HL-60 (cell line): ENCODE results near the gene SLC5A2.

ENCODE experiments used
- DNase-seq, 2 experiments: peaks; one replicate each; pipeline ENCODE4 v3.0.0-alpha.2; 2010 to 2020; ENCODE audit warnings: low read depth in 1 of 2, low spot score in 1 of 2
- H3K27ac ChIP-seq: fragments of 250-450 bp; sonication (Bioruptor Pico); replicated peaks from 2 replicates; pipeline ENCODE4 v1.5.1; 2020; ENCODE audit warnings: mild to moderate bottlenecking, moderate library complexity
- H3K27me3 ChIP-seq: fragments of 250-450 bp; sonication (Bioruptor Pico); 2 replicates; pipeline ENCODE4 v1.5.1; 2021; ENCODE audit warnings: mild to moderate bottlenecking, moderate library complexity; ENCODE audit not compliant: insufficient read depth, poor library complexity, severe bottlenecking
- H3K4me3 ChIP-seq: replicated peaks from 2 replicates; pipeline ENCODE4 v1.5.1; 2011; ENCODE audit warnings: mild to moderate bottlenecking, control low read depth, low read length; ENCODE audit not compliant: insufficient read depth
- GABPA ChIP-seq: IDR thresholded peaks from 2 replicates; pipeline ENCODE4 v1.6.1; 2012; ENCODE audit warnings: low read depth
- POLR2AphosphoS5 ChIP-seq: IDR thresholded peaks from 2 replicates; pipeline ENCODE4 v1.6.1; 2012; ENCODE audit warnings: low read depth
- REST ChIP-seq: IDR thresholded peaks from 2 replicates; pipeline ENCODE4 v1.6.1; 2012; ENCODE audit warnings: low read depth; ENCODE audit not compliant: insufficient replicate concordance
- SPI1 ChIP-seq: IDR thresholded peaks from 2 replicates; pipeline ENCODE4 v1.6.1; 2012; ENCODE audit warnings: low read depth, mild to moderate bottlenecking, borderline replicate concordance
- TF ChIP-seq, protein P1 (sequence below): IDR thresholded peaks from one replicate; pipeline ENCODE4 v1.5.1; 2011; ENCODE audit warnings: low read length, control low read depth, inconsistent platforms; ENCODE audit not compliant: insufficient read depth

SLC5A2 gene

GRCh38 chr16:31453255-31454204 is 29.4 kb upstream of the SLC5A2 start:
- no peak for DNase-seq
- Histone ChIP-seq H3K27me3 (no peaks in the 10 kb centered on the region), H3K4me3 (no peak overlapping the region), H3K27ac (no peak overlapping the region)
- TF ChIP-seq SPI1 (no peak), REST (no peak), POLR2AphosphoS5 (0 out of 2 replicates have a peak, but pooled peaks have one; percentile 16), GABPA (no peak)
- TF ChIP-seq, protein P1, sequence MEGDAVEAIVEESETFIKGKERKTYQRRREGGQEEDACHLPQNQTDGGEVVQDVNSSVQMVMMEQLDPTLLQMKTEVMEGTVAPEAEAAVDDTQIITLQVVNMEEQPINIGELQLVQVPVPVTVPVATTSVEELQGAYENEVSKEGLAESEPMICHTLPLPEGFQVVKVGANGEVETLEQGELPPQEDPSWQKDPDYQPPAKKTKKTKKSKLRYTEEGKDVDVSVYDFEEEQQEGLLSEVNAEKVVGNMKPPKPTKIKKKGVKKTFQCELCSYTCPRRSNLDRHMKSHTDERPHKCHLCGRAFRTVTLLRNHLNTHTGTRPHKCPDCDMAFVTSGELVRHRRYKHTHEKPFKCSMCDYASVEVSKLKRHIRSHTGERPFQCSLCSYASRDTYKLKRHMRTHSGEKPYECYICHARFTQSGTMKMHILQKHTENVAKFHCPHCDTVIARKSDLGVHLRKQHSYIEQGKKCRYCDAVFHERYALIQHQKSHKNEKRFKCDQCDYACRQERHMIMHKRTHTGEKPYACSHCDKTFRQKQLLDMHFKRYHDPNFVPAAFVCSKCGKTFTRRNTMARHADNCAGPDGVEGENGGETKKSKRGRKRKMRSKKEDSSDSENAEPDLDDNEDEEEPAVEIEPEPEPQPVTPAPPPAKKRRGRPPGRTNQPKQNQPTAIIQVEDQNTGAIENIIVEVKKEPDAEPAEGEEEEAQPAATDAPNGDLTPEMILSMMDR, result no peak

GRCh38 chr16:31455601-31456314 is 27.2 kb upstream of the SLC5A2 start:
- TF ChIP-seq REST (no peak), POLR2AphosphoS5 (no peak), GABPA (no peak), SPI1 (no peak)
- TF ChIP-seq, protein P1, result peak; percentile 11
- DNase-seq, result peak in 1 of 2 experiments; percentile 37

GRCh38 chr16:31456988-31457360 is 25.9 kb upstream of the SLC5A2 start:
- Histone ChIP-seq H3K27me3 (no peaks in the 10 kb centered on the region), H3K4me3 (no peak overlapping the region), H3K27ac (peak overlapping the region; percentile 100; the same call in 1 of the 2 replicates)
- no peak for DNase-seq
- TF ChIP-seq POLR2AphosphoS5 (no peak), REST (peak; percentile 70), GABPA (no peak), SPI1 (no peak)
- TF ChIP-seq, protein P1, result no peak

More at GRCh38 chr16:31455601-31456314, 27.2 kb upstream of the SLC5A2 start:
- Histone ChIP-seq H3K27me3 (no peaks in the 10 kb centered on the region), H3K27ac (no peak overlapping the region), H3K4me3 (no peak overlapping the region)
